HL-60 (cell line): ENCODE data around the gene TMEM198.

Experiments
- POLR2AphosphoS5 ChIP-seq: IDR thresholded peaks from 2 replicates; pipeline ENCODE4 v1.6.1; 2012; ENCODE audit warnings: low read depth
- SPI1 ChIP-seq: IDR thresholded peaks from 2 replicates; pipeline ENCODE4 v1.6.1; 2012; ENCODE audit warnings: low read depth, mild to moderate bottlenecking, borderline replicate concordance
- TF ChIP-seq, protein P1 (sequence below): IDR thresholded peaks from one replicate; pipeline ENCODE4 v1.5.1; 2011; ENCODE audit warnings: low read length, control low read depth, inconsistent platforms; ENCODE audit not compliant: insufficient read depth
- TF ChIP-seq, protein P2 (sequence below): IDR thresholded peaks from 2 replicates; pipeline ENCODE4 v1.6.1; 2012; ENCODE audit warnings: low read depth; ENCODE audit not compliant: insufficient replicate concordance

DNA sequence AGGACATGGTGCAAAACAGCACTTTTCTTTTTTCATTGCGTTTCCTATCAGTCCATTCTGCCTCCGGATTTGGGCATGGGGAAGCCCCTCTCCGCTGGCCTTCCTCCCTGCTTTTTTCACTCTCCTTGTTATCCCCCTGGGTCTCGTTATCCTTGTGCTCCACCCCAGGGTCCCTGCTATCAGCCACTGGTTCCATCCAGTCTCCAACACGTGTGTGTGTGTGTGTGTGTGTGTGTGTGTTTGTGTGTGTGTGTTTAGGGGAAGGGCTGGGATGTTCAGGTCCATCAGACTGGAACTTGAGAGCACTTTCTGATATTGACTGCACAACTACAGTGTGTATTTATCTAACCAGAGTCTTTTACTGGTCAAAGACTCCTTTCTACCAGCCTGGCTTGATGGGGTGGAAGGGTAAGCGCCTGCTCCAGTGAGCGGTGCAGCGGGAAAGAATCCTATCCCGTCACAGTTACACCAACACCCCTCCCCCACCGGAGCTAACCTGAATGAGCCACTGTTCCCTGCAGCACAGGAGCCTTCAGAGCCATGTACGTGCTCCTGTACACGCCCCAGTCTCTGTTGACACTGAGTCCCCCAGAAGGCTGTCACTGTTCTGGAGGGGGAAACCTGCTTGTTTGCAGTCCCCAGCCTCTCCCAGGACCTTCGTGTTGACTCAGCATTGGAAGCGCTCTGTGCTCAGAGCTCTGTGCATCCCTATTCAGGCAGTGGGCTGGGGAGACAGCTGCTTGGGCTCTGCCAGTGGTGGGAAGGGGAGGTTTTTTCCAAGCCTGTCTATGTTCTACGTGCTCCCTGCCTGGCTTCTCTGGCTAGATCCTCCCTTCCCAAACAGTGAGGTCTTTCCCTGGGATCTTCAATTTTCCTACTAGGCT is 32.9 kb downstream of the TMEM198 start:
- TF ChIP-seq SPI1 (no peak), POLR2AphosphoS5 (no peak)
- TF ChIP-seq, protein P1, sequence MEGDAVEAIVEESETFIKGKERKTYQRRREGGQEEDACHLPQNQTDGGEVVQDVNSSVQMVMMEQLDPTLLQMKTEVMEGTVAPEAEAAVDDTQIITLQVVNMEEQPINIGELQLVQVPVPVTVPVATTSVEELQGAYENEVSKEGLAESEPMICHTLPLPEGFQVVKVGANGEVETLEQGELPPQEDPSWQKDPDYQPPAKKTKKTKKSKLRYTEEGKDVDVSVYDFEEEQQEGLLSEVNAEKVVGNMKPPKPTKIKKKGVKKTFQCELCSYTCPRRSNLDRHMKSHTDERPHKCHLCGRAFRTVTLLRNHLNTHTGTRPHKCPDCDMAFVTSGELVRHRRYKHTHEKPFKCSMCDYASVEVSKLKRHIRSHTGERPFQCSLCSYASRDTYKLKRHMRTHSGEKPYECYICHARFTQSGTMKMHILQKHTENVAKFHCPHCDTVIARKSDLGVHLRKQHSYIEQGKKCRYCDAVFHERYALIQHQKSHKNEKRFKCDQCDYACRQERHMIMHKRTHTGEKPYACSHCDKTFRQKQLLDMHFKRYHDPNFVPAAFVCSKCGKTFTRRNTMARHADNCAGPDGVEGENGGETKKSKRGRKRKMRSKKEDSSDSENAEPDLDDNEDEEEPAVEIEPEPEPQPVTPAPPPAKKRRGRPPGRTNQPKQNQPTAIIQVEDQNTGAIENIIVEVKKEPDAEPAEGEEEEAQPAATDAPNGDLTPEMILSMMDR: no peak
- TF ChIP-seq, protein P2, sequence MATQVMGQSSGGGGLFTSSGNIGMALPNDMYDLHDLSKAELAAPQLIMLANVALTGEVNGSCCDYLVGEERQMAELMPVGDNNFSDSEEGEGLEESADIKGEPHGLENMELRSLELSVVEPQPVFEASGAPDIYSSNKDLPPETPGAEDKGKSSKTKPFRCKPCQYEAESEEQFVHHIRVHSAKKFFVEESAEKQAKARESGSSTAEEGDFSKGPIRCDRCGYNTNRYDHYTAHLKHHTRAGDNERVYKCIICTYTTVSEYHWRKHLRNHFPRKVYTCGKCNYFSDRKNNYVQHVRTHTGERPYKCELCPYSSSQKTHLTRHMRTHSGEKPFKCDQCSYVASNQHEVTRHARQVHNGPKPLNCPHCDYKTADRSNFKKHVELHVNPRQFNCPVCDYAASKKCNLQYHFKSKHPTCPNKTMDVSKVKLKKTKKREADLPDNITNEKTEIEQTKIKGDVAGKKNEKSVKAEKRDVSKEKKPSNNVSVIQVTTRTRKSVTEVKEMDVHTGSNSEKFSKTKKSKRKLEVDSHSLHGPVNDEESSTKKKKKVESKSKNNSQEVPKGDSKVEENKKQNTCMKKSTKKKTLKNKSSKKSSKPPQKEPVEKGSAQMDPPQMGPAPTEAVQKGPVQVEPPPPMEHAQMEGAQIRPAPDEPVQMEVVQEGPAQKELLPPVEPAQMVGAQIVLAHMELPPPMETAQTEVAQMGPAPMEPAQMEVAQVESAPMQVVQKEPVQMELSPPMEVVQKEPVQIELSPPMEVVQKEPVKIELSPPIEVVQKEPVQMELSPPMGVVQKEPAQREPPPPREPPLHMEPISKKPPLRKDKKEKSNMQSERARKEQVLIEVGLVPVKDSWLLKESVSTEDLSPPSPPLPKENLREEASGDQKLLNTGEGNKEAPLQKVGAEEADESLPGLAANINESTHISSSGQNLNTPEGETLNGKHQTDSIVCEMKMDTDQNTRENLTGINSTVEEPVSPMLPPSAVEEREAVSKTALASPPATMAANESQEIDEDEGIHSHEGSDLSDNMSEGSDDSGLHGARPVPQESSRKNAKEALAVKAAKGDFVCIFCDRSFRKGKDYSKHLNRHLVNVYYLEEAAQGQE: no peak
